GM12872 (cell line): ENCODE data around the gene ODAD4.

Experiments used
- CTCF ChIP-seq: IDR thresholded peaks from 3 replicates; pipeline ENCODE4 v1.5.1; 2011; ENCODE audit warnings: low read depth, mild to moderate bottlenecking, low read length, moderate library complexity; ENCODE audit not compliant: insufficient read depth

ODAD4 gene

GRCh38 chr17:41939044-41939692 is 8.8 kb downstream of the ODAD4 start:
- TF ChIP-seq CTCF, result no peak

GRCh38 chr17:41939693-41940090 is 9.3 kb downstream of the ODAD4 start:
- TF ChIP-seq CTCF, result no peak

- TF ChIP-seq CTCF, result no peak
Measured at GRCh38 chr17:41941168-41941567, 10.8 kb downstream of the ODAD4 start.

GRCh38 chr17:41942626-41943373 is 12.4 kb downstream of the ODAD4 start:
- TF ChIP-seq CTCF, result no peak

GRCh38 chr17:41943492-41943891 is 13.1 kb downstream of the ODAD4 start:
- no peak for TF ChIP-seq CTCF

- TF ChIP-seq CTCF, result no peak
Measured at GRCh38 chr17:41944943-41945342, 14.5 kb downstream of the ODAD4 start.

- TF ChIP-seq CTCF, result no peak
Measured at GRCh38 chr17:41948762-41949460, 18.5 kb downstream of the ODAD4 start.
